GM19035 (cell line): ENCODE measurements around the gene ADGRF5.
A peak's percentile ranks its signal among the peaks of the same experiment; 100 is the strongest.
"Not testable (repeated sequence)": the region's sequence is repeated elsewhere in the genome, so short reads cannot be mapped to it uniquely, and the experiment has no call there.

Source experiments
- ATAC-seq: cut with Tn5 transposase; IDR thresholded peaks from one replicate; pipeline ENCODE4 v1.9.1; 2021; ENCODE audit not compliant: unreplicated experiment

The ADGRF5 gene

DNA sequence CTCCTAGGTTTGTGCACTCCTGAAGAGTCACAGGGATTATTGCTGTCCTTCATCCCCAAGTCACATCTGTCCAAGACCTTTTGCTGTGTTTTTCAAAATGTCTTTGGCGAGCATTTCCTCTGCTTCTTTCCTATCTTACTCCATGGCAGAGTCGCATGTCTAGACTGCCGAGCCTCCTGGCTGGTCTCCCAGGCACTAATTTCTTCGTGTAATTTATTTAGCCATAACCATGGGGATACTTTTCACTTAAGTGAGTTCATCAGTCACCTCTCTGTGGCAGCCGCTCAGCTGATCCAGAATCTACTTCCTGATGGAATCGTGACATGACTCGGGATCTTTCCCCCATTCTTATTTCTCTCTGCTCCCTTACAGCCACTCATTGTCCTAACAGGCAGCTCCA, 25.8 kb downstream of the ADGRF5 start:
- no peak for ATAC-seq

DNA sequence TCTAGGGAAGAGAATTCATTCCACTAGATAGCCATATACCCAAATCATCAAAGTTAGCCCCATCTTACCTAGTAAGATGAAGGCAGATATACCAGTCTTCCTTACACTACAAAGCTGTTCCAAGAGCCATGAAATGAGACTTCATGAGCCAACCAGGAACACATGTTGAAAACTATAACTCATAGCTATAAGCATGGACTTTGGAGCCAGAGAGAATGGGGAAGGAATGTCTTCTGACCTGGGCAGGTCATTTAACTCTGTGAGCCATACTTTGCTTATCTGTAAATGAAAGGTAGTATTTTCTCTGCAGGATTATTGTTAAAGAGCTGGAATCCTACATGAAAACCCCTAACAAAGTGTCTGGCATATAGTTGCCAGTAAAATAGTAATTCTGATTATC, 27.3 kb downstream of the ADGRF5 start:
- no peak for ATAC-seq

DNA sequence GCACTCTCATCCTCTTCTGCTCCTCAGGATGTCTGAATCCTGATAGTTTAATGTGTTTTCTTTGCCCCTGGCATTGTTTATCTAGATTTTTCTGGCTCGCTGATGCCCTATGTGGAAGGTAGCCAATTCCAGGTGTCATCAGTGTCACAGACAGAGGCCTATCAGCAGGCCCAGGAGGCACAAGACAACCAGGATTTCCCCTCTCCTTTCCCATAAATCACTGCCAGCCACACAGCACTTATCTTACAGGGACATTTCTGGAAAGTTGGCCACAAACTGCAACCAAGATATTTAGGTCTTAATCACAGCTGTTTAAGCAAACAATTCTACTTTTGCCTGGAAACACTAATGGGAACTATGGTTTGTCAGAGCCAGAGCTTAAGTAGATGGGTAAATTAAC, 28.1 kb downstream of the ADGRF5 start:
- no peak for ATAC-seq

DNA sequence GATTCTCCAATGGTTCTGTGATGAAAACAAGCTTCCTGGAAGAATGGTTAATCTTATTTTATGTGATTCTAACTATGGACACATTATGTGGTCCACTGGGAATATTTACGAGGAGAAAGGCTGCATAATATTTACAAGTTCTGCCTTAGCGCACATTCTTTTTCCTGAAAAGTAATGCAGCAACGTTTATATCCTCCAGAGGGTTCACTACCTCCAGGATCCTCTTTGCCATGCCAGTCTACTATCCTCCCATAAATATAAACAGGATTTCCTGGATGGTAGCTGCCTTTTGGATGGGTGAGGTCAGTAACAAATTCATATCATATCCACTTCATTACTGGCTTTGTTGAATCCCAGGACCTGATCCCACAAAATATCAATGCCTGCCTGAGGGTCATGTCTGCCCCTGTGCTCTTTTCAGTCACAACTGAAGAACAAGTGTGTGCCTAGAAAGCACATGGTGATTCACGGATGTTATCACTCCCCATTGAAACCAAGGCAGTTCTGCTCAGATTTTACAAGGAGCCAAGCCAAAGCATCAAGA, 30.4 kb downstream of the ADGRF5 start:
- no peak for ATAC-seq

DNA sequence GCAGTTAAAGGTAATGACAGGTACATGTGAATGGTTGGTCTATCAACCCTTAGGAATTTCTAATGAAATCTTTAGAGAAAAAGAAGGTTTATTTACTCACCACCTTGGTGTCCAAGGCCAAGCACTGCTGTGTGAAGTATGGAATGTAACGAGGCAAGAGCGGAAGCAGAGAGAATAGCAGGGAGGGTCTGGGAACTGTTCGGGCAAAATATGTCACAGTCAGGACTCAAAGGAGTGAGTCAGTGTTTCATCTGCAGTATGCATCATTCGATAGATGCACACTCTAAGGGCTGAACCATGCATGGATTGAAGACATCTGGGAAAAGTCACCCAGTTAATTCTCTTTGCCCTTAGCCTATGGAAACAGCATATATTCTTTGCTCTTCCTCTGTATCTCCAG, 33.2 kb downstream of the ADGRF5 start:
- no peak for ATAC-seq

DNA sequence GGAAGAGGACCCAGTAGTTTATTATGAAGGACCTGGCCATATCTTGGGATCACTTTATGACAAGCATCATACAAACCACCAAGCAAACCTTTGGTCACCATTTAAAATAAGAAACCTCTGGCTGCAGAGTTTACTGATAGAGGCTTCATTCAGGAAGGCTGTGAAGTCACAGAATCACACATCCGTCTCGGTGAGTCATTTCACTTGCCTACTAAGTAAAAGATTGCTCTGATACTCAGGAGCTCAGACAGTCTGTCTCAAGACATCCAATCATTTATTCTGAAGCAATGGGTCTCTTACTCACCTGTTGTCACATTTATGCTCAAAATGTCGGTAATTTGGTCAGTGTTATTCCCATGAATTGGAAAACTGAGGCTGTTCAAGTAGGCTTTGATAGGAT, 33.7 kb downstream of the ADGRF5 start:
- no peak for ATAC-seq

DNA sequence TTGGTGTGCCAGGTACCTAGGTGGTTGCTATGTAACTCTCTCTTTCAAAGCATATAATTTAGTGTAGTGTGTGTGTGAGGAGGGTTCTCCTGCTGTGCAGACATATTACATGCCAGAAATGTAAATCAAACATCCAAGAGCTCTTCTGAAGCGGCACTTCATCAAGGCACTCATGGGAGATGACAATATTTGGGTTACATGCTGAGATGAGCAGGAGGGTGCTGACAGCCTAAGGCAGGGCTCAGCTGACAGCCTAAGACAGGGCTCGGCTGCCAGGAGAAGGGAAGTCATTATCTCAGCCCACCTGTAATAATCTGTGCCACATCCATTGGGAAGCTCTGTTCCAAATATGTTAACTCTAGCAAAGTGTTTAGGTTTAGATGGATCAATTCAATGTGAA, 39.1 kb downstream of the ADGRF5 start:
- ATAC-seq: no peak

DNA sequence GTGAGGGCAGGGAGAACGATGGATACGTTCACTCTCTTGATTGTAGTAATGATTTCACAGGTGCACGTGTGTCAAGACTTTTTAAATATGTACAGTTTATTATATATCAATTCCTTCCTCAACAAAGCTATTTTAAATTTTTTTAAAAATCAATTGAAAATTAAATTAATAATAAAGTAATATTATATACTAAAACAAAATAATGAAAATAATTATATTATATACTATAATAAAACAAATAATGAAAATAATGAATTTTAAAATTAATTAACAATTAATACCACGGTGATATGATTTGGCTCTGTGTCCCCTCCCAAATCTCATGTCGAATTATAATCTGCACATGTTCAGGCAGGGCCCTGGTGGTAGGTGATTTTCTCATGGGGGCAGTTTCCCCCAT, 42.7 kb downstream of the ADGRF5 start:
- ATAC-seq: no peak

DNA sequence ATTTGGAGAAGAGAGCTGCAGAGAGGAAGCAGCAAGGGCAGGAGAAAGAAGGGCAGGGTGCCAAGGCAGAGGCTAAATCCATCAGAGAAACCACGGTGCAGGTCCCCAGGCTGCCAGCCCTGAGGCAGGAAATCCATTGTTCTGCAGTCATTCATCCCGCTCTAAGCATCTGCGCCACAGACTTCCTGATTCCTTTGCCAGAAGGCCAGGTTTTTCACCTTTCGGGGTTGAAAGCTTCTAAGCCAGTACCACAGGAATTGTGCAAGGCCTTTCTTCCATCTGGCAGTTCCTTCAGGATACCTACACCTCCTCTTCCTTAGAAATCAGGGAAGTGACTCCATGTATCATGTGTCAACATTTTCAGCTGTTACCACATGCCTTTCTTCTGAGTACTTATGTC, 45.6 kb downstream of the ADGRF5 start:
- ATAC-seq: no peak

DNA sequence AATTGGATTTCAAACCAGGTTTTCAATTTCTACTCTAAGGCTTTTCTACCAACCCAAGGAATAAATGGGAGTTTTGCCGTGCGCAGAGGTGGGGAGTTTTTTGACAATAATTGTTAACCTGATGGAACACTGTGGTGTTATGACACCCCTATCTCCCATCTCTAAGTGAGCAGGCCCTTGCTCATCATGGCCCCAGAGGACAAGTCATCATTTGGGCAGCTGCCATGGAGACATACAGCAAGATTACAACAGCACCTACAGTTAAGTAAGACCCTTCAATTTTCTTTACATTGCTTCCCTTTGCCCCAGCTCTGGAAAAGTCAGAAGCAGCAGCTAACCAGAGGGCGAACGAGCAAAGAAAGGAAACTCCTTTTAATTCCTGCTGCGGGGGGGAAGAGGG, 54.3 kb downstream of the ADGRF5 start:
- ATAC-seq: no peak

DNA sequence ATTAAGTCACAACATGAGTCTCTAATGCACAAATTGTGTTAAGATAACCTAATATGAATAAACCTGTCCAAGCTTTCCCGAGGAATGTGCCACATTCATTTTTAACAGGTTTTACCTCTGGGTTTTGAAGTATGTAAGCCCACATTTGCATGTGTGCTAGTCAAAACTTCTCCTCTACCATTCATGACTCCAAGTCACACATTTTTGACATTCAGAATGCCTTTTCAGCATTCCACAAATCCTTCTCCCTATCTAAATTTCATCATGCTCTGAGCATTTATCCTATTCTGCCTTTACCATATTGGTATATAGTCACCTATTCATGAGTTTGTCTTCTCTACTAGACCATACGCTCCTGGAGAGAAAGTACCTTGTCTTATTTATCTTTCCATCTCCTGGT, 56.5 kb downstream of the ADGRF5 start:
- ATAC-seq: no peak

DNA sequence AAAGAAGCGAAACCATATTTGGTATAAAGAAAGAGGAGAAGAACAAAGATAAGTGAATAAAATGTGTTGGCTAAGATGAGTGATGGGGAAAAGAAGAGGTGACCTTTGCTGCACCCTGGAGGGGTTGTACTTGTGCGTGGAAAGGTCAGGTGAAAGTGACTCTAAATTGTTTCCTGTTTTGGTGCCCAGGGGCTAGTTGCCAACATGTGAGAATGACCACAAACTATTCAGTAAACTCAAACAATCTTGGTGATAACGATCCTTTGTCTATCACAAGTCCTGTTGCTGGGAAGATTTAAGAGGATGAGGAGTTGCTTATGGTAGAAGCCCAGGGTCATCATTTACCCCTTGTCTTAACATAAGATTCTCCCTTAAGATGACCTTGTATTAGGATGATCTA, 57.9 kb downstream of the ADGRF5 start:
- no peak for ATAC-seq

DNA sequence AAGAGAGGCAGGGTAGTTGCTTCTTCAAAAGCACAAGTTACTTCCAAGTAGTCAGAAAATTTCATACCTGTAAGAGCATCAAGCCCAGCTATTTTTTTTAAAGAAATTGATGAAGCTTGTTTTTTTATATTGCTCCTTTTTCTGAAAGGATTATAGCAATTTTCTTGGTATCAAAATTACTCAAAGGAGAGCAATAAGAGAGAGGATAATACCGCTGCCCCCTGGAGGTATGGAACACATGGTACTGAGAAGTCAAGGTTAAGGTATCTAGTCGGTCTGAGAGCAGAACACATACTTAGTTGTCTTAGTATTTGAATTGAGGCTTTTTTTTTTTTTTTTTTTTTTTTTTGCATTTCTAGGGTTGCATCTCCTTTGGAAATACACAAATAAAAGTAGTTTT, 59.4 kb downstream of the ADGRF5 start:
- no peak for ATAC-seq

DNA sequence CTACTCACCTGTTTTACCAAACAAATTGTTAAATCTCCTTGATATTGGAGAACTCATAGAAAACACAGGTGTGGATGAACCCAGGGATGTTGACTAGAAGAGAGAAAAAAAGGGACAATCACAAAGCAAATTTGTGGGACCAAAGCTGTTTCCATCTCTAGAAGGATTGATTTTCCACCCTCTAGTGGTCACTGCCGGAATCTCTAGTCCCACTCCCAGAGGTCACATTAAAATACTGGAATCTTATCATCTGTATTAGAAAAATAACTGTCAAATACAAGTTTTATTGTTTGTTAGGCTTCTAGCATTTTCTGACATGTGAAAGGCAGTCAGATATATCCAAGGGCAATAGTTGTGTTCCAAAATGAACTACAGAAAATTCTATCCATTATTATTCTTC, 65.8 kb downstream of the ADGRF5 start:
- ATAC-seq: not testable (repeated sequence)

DNA sequence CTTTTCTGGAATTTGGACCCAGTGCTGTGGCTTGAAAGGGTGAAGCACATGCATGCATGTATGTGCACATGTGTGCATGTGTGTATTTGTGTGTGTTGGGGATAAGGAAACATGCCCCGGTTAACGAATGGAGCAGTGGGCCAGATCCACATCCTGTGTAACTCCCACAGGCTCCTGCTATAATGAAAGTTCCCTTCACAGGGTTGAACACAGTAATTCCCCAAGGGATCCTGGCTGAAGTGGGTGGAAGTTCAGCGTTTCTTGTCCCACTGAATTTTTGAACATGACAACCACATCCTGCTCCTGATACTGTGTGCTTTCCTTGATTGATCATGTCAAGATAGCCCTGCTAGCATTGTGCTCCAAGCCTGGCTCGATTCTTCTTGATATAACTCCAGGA, 70.2 kb downstream of the ADGRF5 start:
- not testable (repeated sequence) for ATAC-seq

DNA sequence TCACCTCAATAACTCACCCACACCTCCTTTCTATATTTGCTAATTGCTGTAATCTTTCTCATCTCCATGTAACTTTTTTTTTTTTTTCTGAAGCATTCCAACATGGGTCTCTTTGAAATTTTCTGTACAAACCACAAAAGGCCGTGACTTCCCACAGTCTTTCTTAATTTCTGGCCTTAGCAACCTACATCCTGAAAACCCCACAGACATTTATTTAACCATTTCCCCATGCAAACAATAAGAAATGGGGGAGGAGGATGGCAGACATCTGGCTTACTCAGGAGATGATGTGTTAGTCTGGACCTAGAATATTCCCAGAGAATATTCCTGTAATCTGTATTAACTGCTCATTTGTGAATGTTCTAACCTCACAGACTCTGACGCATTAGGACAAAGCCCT, 70.9 kb downstream of the ADGRF5 start:
- ATAC-seq: no peak

DNA sequence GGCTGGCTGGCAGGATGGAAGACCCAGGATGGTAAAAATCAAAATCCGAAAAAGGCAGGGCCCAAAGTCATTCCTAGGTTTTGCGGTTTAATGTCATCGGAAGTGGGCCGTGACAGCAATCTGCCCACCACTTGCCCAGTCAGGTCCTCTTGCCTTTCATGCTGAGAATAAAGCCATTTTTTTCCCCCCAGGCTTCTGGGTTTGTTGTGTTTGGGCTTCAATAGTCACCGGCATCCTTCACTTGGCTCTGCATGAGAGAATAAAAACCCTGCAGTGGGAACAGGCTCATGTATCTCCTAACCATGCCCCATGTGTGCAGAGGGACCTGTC, 72.4 kb downstream of the ADGRF5 start:
- ATAC-seq: no peak

DNA sequence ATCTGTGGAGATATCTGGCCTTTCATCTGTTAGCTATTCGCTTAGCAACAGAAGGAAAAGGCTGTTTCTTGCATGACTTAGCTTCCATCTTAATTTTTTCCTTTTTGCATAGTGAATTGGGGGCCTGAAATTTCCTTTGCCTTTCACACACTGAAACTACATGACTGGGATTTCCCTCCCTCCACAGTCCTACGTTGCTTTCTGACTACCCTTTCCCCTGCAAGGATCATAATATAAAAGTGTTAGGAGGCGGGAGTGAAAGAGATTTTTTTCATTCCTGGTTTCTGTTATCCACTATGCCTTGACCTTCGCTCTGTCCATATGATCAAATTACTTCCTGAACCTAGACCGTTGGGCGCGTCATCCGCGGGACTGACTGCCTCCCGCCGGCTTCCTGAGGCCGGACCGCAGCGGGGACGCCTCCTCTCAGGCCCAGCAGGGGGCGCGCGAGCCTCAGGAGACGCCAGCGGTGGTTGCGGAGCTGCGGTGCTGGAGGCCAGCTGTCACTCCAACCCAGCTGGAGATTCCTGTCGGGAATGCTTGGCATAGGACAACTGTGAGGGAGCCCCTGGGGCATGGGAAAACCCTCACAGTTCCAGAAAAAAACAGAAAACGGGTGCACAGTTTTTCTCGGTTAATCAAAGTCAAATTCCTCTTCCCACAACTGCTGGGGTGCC, 72.9 kb downstream of the ADGRF5 start:
- ATAC-seq: peak; percentile 91

DNA sequence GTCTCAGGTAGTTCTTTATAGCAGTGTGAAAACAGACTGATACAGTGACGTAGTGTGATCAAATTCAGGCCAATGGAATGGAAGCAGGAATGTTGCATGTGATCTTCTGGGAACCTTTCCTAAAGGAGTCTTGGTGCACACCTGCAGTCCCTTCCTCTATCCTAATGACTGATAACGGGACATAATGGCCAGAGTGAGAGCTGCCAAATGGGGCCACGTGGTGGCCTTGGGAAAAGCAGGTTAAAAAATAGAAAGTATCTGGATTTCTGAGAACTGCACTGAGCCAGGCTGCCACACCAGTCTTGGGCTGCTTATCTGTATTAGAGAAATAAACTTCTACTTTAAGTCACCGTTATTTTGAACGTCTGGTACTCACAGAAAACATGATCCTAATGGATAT, 76.6 kb downstream of the ADGRF5 start:
- ATAC-seq: no peak

DNA sequence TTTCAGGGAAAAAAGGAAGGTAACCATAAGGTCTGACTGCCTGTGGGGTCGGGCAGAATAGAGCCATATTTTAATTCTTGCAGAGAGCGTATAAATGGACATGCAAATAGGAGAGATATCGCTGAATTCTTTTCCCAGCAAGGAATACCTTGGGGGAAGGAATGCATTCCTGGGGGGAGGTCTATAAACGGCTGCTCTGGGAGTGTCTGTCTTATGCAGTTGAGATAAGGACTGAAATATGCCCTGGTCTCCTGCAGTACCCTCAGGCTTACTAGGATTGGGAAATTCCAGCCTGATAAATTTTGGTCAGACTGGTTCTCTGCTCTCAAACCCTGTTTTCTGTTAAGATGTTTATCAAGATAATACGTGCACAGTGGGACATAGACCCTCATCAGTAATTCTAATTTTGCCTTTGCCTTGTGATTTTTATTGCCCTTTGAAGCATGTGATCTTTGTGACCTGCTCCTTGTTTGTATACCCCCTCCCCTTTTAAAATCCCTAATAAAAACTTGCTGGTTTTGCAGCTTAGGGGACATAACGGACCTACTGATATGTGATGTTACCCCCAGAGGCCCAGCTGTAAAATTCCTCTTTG, 79.4 kb downstream of the ADGRF5 start:
- ATAC-seq: not testable (repeated sequence)

DNA sequence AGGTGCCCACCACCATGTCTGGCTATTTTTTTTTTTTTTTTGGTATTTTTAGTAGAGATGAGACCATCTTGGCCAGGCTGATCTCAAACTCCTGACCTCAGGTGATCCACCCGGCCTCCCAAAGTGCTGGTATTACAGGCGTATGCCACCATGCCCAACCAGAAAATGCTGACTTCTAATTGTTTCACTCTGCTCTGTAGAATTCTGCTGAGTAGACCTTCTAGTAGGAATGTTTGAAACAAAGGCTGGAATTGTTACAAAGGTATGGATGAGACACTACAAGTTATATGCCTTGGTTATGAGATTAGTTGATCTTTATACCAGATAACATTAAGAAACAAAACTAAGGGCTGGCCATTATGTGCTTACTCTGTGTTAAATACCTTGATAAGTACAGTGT, 83.7 kb downstream of the ADGRF5 start:
- ATAC-seq: no peak

DNA sequence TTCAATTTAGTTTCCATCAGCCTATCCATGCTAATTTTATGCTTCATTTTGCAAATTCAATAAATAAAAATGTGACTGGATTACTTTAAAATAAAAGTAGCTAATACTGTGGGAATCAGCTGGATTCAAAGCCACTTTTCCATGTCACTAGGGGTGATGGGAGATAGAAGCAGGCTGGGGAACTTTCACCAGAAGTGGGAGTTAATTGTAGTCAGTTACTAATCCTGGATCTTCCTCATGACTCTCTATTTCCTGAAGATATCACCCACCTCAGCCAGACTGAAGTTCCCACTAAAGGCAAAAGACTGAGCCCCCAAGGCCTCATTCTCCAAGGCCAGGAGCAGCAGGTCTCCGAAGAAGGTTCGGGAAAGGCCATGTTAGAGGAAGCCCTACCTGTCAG, 86.7 kb downstream of the ADGRF5 start:
- ATAC-seq: not testable (repeated sequence)
